Stimulated activated CD4-positive, alpha-beta T cell treated with anti-CD3 and anti-CD28 coated beads, Interleukin-15, amount 100 ng/mL, for 1 hour (primary cell): ENCODE data around the gene CHURC1.
"Not testable (repeated sequence)": the region's sequence is repeated elsewhere in the genome, so short reads cannot be mapped to it uniquely, and the experiment has no call there.

Source experiments
- DNase-seq, 2 donors: peaks; one replicate each; pipeline ENCODE4 v3.0.0-alpha.2; 2020; ENCODE audit warnings: low read depth in 1 of 2, low spot score in 1 of 2

CHURC1 gene

GRCh38 chr14:64906022-64906421 is 8.2 kb upstream of the CHURC1 start:
- no peak for DNase-seq

GRCh38 chr14:64910847-64911495 is 3.3 kb upstream of the CHURC1 start:
- no peak for DNase-seq

GRCh38 chr14:64912261-64912660 is 2.0 kb upstream of the CHURC1 start:
- no peak for DNase-seq

GRCh38 chr14:64913477-64913876 is 778 bp upstream of the CHURC1 start:
- DNase-seq: not testable (repeated sequence)

- DNase-seq: no peak
Observed at GRCh38 chr14:64915029-64915424, 772 bp downstream of the CHURC1 start.

- no peak for DNase-seq
Observed at GRCh38 chr14:64915797-64916196, 1.5 kb downstream of the CHURC1 start.

- no peak for DNase-seq
Observed at GRCh38 chr14:64918216-64918615, 4.0 kb downstream of the CHURC1 start.

GRCh38 chr14:64919215-64919614 is 5.0 kb downstream of the CHURC1 start:
- DNase-seq: no peak

GRCh38 chr14:64919618-64920017 is 5.4 kb downstream of the CHURC1 start:
- no peak for DNase-seq

- no peak for DNase-seq
Observed at GRCh38 chr14:64920465-64920864, 6.2 kb downstream of the CHURC1 start.

GRCh38 chr14:64923015-64923414 is 8.8 kb downstream of the CHURC1 start:
- DNase-seq: no peak

GRCh38 chr14:64926398-64926995 is 12.2 kb downstream of the CHURC1 start:
- no peak for DNase-seq

- no peak for DNase-seq
Observed at GRCh38 chr14:64927031-64927430, 12.8 kb downstream of the CHURC1 start.

GRCh38 chr14:64928239-64929013 is 14.2 kb downstream of the CHURC1 start:
- no peak for DNase-seq

GRCh38 chr14:64929014-64929359 is 14.7 kb downstream of the CHURC1 start:
- no peak for DNase-seq

GRCh38 chr14:64930085-64930843 is 16.0 kb downstream of the CHURC1 start:
- no peak for DNase-seq

GRCh38 chr14:64931123-64931522 is 16.9 kb downstream of the CHURC1 start:
- no peak for DNase-seq

GRCh38 chr14:64932231-64932630 is 18.0 kb downstream of the CHURC1 start:
- DNase-seq: no peak

- DNase-seq: no peak
Observed at GRCh38 chr14:64934338-64934929, 20.2 kb downstream of the CHURC1 start.

- no peak for DNase-seq
Observed at GRCh38 chr14:64935508-64935907, 21.3 kb downstream of the CHURC1 start.

GRCh38 chr14:64937171-64937820 is 23.0 kb downstream of the CHURC1 start:
- DNase-seq: no peak
